GM21528 (cell line): ENCODE measurements around the gene CLHC1.
"Not testable (repeated sequence)": the region's sequence is repeated elsewhere in the genome, so short reads cannot be mapped to it uniquely, and the experiment has no call there.

Experiments used
- ATAC-seq: cut with Tn5 transposase; IDR thresholded peaks from one replicate; pipeline ENCODE4 v1.9.1; 2021; ENCODE audit warnings: mild to moderate bottlenecking, moderate library complexity; ENCODE audit not compliant: unreplicated experiment, low FRiP score

CLHC1 gene

GRCh38 chr2:55155206-55155605 lies 76.9 kb downstream of the CLHC1 start:
- ATAC-seq = no peak

DNA sequence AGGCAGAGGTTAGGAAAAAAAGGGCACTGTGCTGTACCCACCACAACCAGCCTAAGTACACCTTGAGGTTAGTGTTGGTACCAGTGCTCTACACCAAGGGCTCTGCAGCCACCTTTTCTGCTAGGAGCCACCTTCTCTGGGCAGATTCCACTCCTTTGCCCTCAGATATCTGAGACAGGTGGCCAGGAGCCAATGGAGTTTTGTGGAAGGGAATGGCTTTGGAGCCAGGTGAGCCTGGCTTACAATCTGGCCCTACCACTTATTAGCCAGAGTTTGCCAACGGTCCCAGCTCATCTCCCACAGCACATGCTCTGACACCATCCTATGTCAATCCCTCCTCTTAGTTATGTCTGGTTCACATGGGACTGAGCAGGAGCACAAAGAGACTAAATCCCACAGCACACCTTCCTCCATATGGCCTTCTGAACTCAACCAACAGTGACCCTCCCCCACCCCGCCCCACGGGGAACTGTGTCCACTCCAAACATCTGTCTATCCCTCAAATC lies 77.5 kb downstream of the CLHC1 start:
- ATAC-seq = no peak

DNA sequence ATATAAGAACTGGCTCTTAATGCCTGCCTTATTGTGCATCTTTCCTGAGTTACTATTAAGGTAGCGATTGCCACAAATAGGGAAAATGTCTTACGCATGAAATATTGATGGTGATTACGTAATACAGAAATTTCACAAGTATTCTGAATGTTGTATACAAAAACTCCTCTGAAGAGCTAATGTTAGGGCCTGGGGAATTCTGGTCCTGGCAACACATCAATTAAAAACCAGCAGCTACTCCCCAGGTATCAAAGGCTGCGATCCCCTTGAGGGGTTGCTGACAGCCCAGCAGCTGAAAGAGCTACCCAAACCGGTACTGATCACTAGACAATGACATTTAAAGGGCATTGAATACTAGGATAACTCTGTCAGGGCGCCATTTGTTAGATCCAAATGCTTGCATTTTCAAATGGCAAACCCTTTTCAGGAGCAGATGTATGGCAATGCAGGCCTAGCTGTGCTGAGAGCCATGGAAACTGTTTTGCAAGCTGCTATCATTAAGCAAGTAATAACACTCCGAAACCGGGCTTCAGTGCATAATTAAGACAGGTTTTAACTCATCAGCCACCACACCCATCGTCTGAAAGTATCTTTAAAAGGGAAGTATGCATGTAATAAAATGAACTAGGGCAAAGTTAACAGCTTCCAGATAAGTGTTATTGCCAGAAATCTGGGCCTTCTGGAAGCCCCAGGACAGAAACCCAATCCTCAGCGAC lies 78.4 kb downstream of the CLHC1 start:
- ATAC-seq = no peak

- ATAC-seq = no peak
Measured at GRCh38 chr2:55152475-55153412, 79.3 kb downstream of the CLHC1 start.

DNA sequence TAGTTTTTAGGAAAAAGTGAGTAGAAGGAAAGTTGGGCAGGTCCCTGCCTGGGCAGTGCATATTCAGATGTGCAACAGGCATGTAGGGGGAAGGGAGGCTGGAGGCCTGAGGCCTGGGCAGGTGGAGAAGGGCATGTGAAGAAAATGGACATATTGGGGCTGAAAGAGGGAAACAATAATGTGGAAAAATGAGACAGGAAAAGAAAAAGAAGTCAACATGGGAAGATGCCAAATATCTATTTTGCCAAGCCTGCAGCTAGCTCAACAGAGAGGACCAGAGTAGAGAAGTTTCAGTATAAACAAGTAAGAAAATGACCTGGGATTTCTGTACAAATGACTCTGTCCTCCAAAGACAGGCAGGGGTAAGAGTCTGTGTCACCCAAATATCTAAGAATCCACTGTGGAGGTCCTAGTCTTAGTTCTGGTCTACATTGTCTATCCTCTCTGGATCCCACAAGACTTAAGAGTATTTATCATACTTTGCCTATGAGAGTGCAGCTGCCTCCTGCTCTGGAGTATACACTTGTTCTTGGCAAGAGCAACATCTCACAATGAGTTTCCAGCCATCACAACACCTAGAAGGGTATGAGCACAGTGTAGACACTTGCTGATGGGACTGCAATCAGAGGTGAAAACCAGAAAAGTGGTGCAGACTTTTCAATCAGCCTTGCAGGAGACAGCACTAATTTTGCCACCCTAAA lies 80.2 kb downstream of the CLHC1 start:
- ATAC-seq = no peak

DNA sequence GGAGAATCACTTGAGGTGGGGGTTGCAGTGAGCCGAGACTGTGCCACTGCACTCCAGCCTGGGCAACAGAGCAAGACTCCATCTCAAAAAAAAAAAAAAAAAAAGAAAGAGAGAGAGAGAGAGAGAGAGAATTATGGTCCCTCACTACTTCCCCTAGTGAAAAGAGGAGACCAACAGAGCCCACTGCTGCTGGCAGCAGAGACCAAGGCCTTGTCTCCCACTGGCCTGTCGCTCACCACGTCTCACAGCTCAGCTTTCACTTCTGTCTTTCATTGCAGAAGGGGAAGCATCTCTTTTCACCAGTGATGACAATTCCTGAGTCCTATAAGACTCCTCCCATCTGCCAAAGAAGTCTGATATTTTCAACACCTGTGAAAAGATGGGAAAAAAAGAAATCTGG lies 81.3 kb downstream of the CLHC1 start:
- ATAC-seq = peak; percentile 89

DNA sequence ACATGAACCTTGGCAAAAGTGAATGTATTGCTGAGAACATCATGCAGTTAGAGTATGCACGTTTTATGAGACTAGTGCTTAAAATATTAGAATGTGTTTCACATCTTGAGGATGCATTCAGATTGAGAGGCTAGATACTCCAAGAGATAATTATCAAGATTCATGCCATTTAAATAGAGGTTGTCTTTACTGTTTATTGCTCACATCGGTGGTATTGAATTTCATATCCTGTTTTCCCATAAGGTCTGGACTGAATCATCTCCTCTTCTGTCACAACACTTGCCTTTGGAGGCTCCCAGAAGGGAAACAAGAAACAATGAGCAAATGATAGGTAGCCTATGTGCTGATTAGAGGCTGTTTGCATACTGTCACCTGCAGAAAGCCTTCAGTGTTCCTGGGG lies 83.8 kb downstream of the CLHC1 start:
- no peak for ATAC-seq

GRCh38 chr2:55147531-55147930 lies 84.6 kb downstream of the CLHC1 start:
- ATAC-seq = no peak

DNA sequence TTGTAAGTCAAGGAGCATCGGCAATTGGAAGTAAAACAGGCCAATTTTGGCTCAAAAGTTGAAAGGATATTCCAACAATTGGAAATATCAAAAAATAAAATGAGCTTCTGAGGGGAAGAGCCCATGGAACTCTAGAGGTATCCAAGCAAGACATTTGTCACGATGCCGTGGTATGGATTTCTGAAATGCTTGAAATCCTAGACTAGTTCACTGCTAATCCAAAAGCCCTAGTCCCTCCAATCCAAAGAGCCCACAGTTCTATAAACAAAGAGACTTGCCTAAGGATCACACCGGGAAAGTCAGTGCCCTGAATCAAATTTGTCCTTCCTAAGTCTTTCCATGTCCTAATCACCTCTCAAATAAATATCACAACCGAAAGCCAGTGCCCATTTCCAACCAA lies 85.1 kb downstream of the CLHC1 start:
- no peak for ATAC-seq

- no peak for ATAC-seq
Measured at GRCh38 chr2:55146263-55146662, 85.8 kb downstream of the CLHC1 start.

DNA sequence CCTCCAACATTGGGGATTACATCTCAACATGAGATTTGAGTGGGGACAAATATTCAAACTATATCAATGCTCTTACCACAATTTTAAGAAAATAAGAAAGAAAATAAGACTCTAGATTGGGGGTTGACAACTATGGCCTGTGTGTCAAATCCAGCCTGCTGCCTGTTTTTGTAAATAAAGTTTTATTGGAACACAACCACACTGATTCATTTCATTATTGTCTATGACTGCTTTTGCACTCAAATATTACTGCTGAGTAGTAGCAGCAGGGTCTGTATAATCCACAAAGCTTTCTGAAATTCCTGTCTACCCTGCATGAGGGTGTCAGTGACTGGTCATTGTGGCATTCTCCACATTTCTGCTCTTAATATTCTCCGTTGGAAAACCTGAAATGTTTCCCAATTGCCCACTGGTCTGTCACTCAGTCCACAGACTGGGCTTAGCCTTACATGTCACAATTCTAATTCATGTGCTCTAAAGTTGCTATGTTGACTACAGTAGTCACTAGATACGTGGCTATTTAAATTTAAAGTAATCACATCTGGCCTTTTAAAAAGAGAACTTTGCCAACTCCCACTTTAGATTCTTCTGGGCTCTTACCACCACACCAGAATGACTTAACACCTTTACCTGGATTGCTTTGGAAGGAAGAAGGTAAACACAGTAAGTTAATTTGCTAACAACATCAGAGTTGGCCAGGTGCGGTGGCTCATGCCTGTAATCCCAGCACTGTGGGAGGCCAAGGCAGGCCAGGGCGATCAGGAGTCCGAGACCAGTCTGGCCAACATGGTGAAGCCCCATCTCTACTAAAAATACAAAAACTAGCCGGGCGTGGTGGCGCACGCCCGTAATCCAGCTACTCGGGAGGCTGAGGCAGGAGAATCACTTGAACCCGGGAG lies 86.9 kb downstream of the CLHC1 start:
- no peak for ATAC-seq

- ATAC-seq = not testable (repeated sequence)
Measured at GRCh38 chr2:55143706-55144105, 88.4 kb downstream of the CLHC1 start.

- ATAC-seq = no peak
Measured at GRCh38 chr2:55142518-55142917, 89.6 kb downstream of the CLHC1 start.

DNA sequence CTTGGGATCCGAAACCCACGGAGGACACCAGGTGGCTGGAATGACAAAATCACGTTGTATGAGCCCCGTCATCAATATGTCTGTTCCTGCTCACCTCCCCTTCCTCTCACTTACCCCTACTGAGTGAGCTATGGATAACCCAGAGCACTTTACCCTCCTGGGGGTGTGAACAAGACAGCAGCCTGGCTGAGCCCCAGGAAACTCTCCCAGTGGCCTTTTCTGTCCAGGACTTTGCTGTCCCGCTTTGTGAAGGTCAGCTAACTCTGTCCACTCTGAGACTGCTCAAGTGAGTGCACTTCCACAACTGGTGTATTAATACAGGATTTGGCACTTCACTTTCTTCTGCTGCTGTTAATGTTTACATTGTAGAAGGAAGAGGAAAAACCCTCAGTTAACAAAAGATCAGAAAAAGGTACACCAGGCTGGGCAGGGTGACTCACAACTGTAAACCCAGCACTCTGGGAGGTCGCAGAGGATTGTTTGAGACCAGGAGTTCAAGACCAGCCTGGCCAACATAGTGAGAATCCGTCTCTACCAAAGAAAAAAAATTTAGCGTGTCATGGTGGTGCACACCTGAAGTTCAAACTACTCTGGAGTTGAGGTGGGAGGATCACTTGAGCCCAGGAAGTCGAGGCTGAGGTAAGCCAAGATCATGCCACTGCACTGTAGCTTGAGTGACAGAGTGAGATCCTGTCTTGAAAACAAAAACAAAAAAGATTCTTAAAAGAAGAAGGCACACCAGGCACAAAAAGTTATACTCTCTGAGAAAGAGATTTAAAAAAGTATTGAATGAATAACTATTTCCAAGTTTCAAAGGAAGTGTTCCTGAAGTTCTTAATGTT lies 90.3 kb downstream of the CLHC1 start:
- no peak for ATAC-seq

DNA sequence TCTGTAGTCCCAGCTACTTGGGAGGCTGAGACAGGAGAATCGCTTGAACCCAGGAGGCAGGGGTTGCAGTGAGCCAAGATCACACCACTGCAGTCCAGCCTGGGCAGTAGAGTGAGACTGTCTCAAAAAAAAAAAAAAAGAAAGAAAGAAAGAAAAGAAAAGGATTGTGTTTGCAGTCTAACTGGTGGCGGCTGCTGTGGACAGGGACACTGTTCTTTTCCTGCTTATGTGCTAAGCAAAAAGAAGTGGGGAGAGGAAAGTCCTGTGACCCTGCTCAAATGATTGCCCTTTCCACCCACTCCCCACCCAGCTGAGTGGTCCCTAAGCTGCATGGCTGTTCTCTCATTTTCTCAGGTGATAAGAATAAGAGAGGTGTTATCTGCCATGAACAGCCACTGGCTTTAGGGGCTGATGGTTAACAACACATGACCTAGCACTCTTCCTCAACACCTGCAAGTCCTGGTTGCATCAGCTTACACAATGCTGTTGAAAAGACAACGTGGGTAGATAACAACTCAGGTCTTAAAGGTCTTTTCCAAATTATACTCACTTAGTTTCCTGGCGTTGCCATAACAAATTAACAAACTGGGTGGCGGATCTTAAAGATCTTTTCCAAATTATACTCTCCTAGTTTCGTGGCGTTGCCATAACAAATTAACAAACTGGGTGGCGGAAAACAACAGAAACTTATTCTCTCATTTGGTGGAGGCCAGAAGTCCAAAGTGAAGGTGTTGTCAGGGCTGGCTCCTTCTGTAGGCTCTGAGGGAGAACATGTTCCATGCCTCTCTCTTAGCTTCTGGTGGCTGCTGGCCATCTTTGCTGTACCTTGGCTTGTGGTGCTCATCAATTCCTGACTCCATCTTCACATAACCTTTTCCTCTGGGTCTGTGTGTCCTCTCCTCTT lies 91.5 kb downstream of the CLHC1 start:
- no peak for ATAC-seq

DNA sequence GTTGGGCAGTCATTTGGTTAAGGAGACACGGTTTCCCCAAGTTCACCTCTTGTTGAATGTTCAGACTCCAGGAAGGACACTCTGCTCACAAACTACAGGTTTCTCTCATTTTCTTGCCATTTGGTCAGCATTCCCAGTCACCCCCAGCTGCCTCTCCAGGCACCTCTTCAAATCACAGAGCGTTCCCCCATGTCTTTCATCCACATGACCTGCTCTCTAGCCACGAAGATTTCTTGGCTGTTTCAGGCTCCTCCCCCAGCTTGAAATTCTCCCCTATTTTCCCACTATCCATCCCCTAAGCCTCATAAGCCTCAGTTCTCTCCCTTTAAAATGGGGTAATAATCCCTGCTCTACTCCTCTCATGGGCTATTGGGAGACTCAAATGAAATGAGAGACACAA lies 92.8 kb downstream of the CLHC1 start:
- no peak for ATAC-seq

- no peak for ATAC-seq
Measured at GRCh38 chr2:55138882-55139229, 93.2 kb downstream of the CLHC1 start.
